ENCODE measurements around the gene CHRM3. TPM values are rescaled to one million over a fixed set of nuclear protein-coding genes. Genes with fewer than 3 reads are reported as not detected.

The CHRM3 gene
- total RNA-seq, 1 donor from 2014 or later, result not detected

GRCh38 chr1:239353536-239353935, 32.8 kb upstream of the CHRM3 start:
- intact Hi-C loops (cut with micrococcal nuclease), result no loop called here
- H3K9me3 Mint-ChIP-seq, result peaks cover 2% of the 10 kb centered on the region
- no peaks in the 10 kb centered on the region for H3K36me3 Mint-ChIP-seq (ENCODE audit: low read depth)
- ChIA-PET CTCF (no interaction called here), POLR2A (no interaction called here)
- no peak for ATAC-seq (ENCODE audit: low read depth)
- H3K4me1 Mint-ChIP-seq, result no peaks in the 10 kb centered on the region
- H3K27me3 Mint-ChIP-seq, result no peaks in the 10 kb centered on the region
- no peak overlapping the region for H3K4me3 Mint-ChIP-seq
- H3K27ac Mint-ChIP-seq, result no peak overlapping the region
- TF ChIP-seq CTCF (IDR thresholded peaks at IDR 0.05), result no peak
- DNase-seq, result no peak

GRCh38 chr1:239354231-239354630, 32.1 kb upstream of the CHRM3 start:
- no peak for ATAC-seq (ENCODE audit: low read depth)
- DNase-seq, result no peak
- ChIA-PET CTCF (no interaction called here), POLR2A (no interaction called here)
- intact Hi-C loops (cut with micrococcal nuclease), result no loop called here
- no peaks in the 10 kb centered on the region for H3K36me3 Mint-ChIP-seq (ENCODE audit: low read depth)
- no peaks in the 10 kb centered on the region for H3K27me3 Mint-ChIP-seq
- no peak for TF ChIP-seq CTCF (IDR thresholded peaks at IDR 0.05)
- H3K9me3 Mint-ChIP-seq, result peaks cover 2% of the 10 kb centered on the region
- no peak overlapping the region for H3K27ac Mint-ChIP-seq
- no peaks in the 10 kb centered on the region for H3K4me1 Mint-ChIP-seq
- no peak overlapping the region for H3K4me3 Mint-ChIP-seq

GRCh38 chr1:239357867-239358266, 28.5 kb upstream of the CHRM3 start:
- CTCF ChIA-PET, result no interaction called here
- TF ChIP-seq CTCF (IDR thresholded peaks at IDR 0.05), result no peak
- Mint-ChIP-seq H3K36me3 (ENCODE audit: low read depth) (no peaks in the 10 kb centered on the region), H3K27ac (no peak overlapping the region), H3K27me3 (no peaks in the 10 kb centered on the region), H3K4me1 (no peaks in the 10 kb centered on the region), H3K9me3 (peaks cover 3% of the 10 kb centered on the region), H3K4me3 (no peak overlapping the region)
- DNase-seq, result no peak
- POLR2A ChIA-PET, result no interaction called here
- intact Hi-C loops (cut with micrococcal nuclease), result no loop called here
- ATAC-seq (ENCODE audit: low read depth), result no peak

GRCh38 chr1:239361403-239361802, 25.0 kb upstream of the CHRM3 start:
- Mint-ChIP-seq H3K9me3 (peaks cover 5% of the 10 kb centered on the region), H3K4me1 (no peaks in the 10 kb centered on the region), H3K27ac (no peak overlapping the region), H3K36me3 (ENCODE audit: low read depth) (no peaks in the 10 kb centered on the region), H3K27me3 (no peaks in the 10 kb centered on the region), H3K4me3 (no peak overlapping the region)
- CTCF ChIA-PET, result no interaction called here
- intact Hi-C loops (cut with micrococcal nuclease), result no loop called here
- ATAC-seq (ENCODE audit: low read depth) (no peak), DNase-seq (no peak)
- no peak for TF ChIP-seq CTCF (IDR thresholded peaks at IDR 0.05)
- POLR2A ChIA-PET, result no interaction called here

- Mint-ChIP-seq H3K9me3 (peaks cover 5% of the 10 kb centered on the region), H3K27me3 (no peaks in the 10 kb centered on the region), H3K36me3 (ENCODE audit: low read depth) (no peaks in the 10 kb centered on the region), H3K27ac (no peak overlapping the region), H3K4me3 (no peak overlapping the region), H3K4me1 (no peaks in the 10 kb centered on the region)
- intact Hi-C loops (cut with micrococcal nuclease), result no loop called here
- POLR2A ChIA-PET, result no interaction called here
- TF ChIP-seq CTCF (IDR thresholded peaks at IDR 0.05), result no peak
- CTCF ChIA-PET, result no interaction called here
- DNase-seq (no peak), ATAC-seq (ENCODE audit: low read depth) (no peak)
Observed at GRCh38 chr1:239363930-239364329, 22.4 kb upstream of the CHRM3 start.

All from activated B cell treated with CpG ODN at 0.5 μM for 24 hours (primary cell).